T-helper 22 cell (primary cell): ENCODE measurements around the gene SPRED1.

ENCODE experiments used
- DNase-seq: peaks from one replicate; pipeline ENCODE4 v3.0.0-alpha.2; 2020; ENCODE audit warnings: low read depth

The SPRED1 gene

GRCh38 chr15:38252481-38253350 is at the start of gene SPRED1:
TSS of gene SPRED1 (plus strand) at chr15:38252836. CDS start at chr15:38253186, 350 bp downstream.
- peak; percentile 1 for DNase-seq

- DNase-seq = no peak
Observed at GRCh38 chr15:38205526-38206272, 46.9 kb upstream of the SPRED1 start.

- no peak for DNase-seq
Observed at GRCh38 chr15:38207621-38208020, 45.0 kb upstream of the SPRED1 start.

- DNase-seq = no peak
Observed at GRCh38 chr15:38208206-38208605, 44.4 kb upstream of the SPRED1 start.

- DNase-seq = no peak
Observed at GRCh38 chr15:38208779-38209178, 43.9 kb upstream of the SPRED1 start.

GRCh38 chr15:38211249-38211648 is 41.4 kb upstream of the SPRED1 start:
- no peak for DNase-seq

- DNase-seq = no peak
Observed at GRCh38 chr15:38211811-38212210, 40.8 kb upstream of the SPRED1 start.

GRCh38 chr15:38212729-38213351 is 39.8 kb upstream of the SPRED1 start:
- DNase-seq = no peak

- DNase-seq = no peak
Observed at GRCh38 chr15:38213356-38213755, 39.3 kb upstream of the SPRED1 start.

GRCh38 chr15:38215707-38216106 is 36.9 kb upstream of the SPRED1 start:
- DNase-seq = no peak

- DNase-seq = no peak
Observed at GRCh38 chr15:38216763-38217162, 35.9 kb upstream of the SPRED1 start.

- DNase-seq = no peak
Observed at GRCh38 chr15:38217191-38217595, 35.4 kb upstream of the SPRED1 start.

GRCh38 chr15:38217788-38218609 is 34.6 kb upstream of the SPRED1 start:
- no peak for DNase-seq

- no peak for DNase-seq
Observed at GRCh38 chr15:38220606-38221273, 31.9 kb upstream of the SPRED1 start.

- no peak for DNase-seq
Observed at GRCh38 chr15:38224486-38224885, 28.1 kb upstream of the SPRED1 start.

GRCh38 chr15:38225381-38225780 is 27.3 kb upstream of the SPRED1 start:
- no peak for DNase-seq

- no peak for DNase-seq
Observed at GRCh38 chr15:38226608-38227266, 25.9 kb upstream of the SPRED1 start.

- no peak for DNase-seq
Observed at GRCh38 chr15:38227941-38228340, 24.7 kb upstream of the SPRED1 start.

GRCh38 chr15:38228618-38229017 is 24.0 kb upstream of the SPRED1 start:
- no peak for DNase-seq

- no peak for DNase-seq
Observed at GRCh38 chr15:38229705-38230310, 22.8 kb upstream of the SPRED1 start.
